Dendritic cell treated with granulocyte-macrophage colony-stimulating factor and Interleukin-4, amounts not matched to agents 40 ng/mL and 50 ng/mL, for 4 days (primary cell): ENCODE measurements around the gene CEND1.

Experiments
- H3K27ac Mint-ChIP-seq: one replicate; pipeline ENCODE4 v1.8.0; 2022; ENCODE audit warnings: mild to moderate bottlenecking, mixed read lengths
- H3K27me3 Mint-ChIP-seq: one replicate; pipeline ENCODE4 v1.8.0; 2022; ENCODE audit warnings: mild to moderate bottlenecking, mixed read lengths
- H3K36me3 Mint-ChIP-seq: one replicate; pipeline ENCODE4 v1.8.0; 2022; ENCODE audit warnings: low read depth, mixed read lengths
- H3K4me1 Mint-ChIP-seq: one replicate; pipeline ENCODE4 v1.8.0; 2022; ENCODE audit warnings: low read depth, mixed read lengths
- H3K4me3 Mint-ChIP-seq: one replicate; pipeline ENCODE4 v1.8.0; 2022; ENCODE audit warnings: mild to moderate bottlenecking, moderate library complexity, mixed read lengths
- H3K9me3 Mint-ChIP-seq: one replicate; pipeline ENCODE4 v1.8.0; 2022; ENCODE audit warnings: mixed read lengths
- intact Hi-C: fragments of 100-400 bp; cut with micrococcal nuclease; formaldehyde crosslinking; loops from one replicate; pipeline ENCODE4 v1.15.0; 2022

CEND1 gene

GRCh38 chr11:799641-800316 lies 9.9 kb upstream of the CEND1 start:
- Mint-ChIP-seq H3K36me3 (peaks cover 52% of the 10 kb centered on the region), H3K27ac (no peak overlapping the region), H3K9me3 (no peaks in the 10 kb centered on the region), H3K27me3 (peaks cover 2% of the 10 kb centered on the region), H3K4me3 (no peak overlapping the region), H3K4me1 (peaks cover 41% of the 10 kb centered on the region)
- intact Hi-C loops = no loop called here

- intact Hi-C loops = no loop called here
- peak within 1 kb of the TSS; percentile 79 for H3K27ac Mint-ChIP-seq
- H3K9me3 Mint-ChIP-seq = no peaks in the 10 kb centered on the region
- H3K4me1 Mint-ChIP-seq = peaks cover 33% of the 10 kb centered on the region
- H3K4me3 Mint-ChIP-seq = peak within 1 kb of the TSS; percentile 84
- H3K36me3 Mint-ChIP-seq = peaks cover 61% of the 10 kb centered on the region
- no peaks in the 10 kb centered on the region for H3K27me3 Mint-ChIP-seq
Observed at GRCh38 chr11:798093-798713, 8.3 kb upstream of the CEND1 start, which contains the start of gene SLC25A22. SLC25A22 (minus strand) TSS chr11:798281; CDS start chr11:795006, 3,275 bp downstream.

- peak overlapping the region; percentile 84 for H3K4me3 Mint-ChIP-seq
- peaks cover 61% of the 10 kb centered on the region for H3K36me3 Mint-ChIP-seq
- peaks cover 33% of the 10 kb centered on the region for H3K4me1 Mint-ChIP-seq
- H3K27me3 Mint-ChIP-seq = no peaks in the 10 kb centered on the region
- peak overlapping the region; percentile 79 for H3K27ac Mint-ChIP-seq
- intact Hi-C loops = no loop called here
- no peaks in the 10 kb centered on the region for H3K9me3 Mint-ChIP-seq
Observed at GRCh38 chr11:797296-798092, 7.6 kb upstream of the CEND1 start.

- Mint-ChIP-seq H3K27ac (peak overlapping the region; percentile 79), H3K27me3 (no peaks in the 10 kb centered on the region), H3K4me1 (peaks cover 33% of the 10 kb centered on the region), H3K4me3 (peak overlapping the region; percentile 84), H3K36me3 (peaks cover 61% of the 10 kb centered on the region), H3K9me3 (no peaks in the 10 kb centered on the region)
- intact Hi-C loops = no loop called here
Observed at GRCh38 chr11:796565-797295, 6.8 kb upstream of the CEND1 start.

GRCh38 chr11:795634-796564 lies 6.0 kb upstream of the CEND1 start:
- intact Hi-C loops = no loop called here
- Mint-ChIP-seq H3K9me3 (no peaks in the 10 kb centered on the region), H3K36me3 (peaks cover 61% of the 10 kb centered on the region), H3K4me3 (peak overlapping the region; percentile 84), H3K27me3 (no peaks in the 10 kb centered on the region), H3K4me1 (peaks cover 33% of the 10 kb centered on the region), H3K27ac (peak overlapping the region; percentile 79)

- intact Hi-C loops = no loop called here
- Mint-ChIP-seq H3K9me3 (no peaks in the 10 kb centered on the region), H3K4me1 (peaks cover 33% of the 10 kb centered on the region), H3K4me3 (no peak overlapping the region), H3K27me3 (peaks cover 7% of the 10 kb centered on the region), H3K27ac (peak overlapping the region; percentile 79), H3K36me3 (peaks cover 57% of the 10 kb centered on the region)
Observed at GRCh38 chr11:794766-795633, 5.1 kb upstream of the CEND1 start.

GRCh38 chr11:794013-794765 lies 4.3 kb upstream of the CEND1 start:
- no peak overlapping the region for H3K4me3 Mint-ChIP-seq
- H3K36me3 Mint-ChIP-seq = peaks cover 49% of the 10 kb centered on the region
- H3K9me3 Mint-ChIP-seq = no peaks in the 10 kb centered on the region
- peaks cover 14% of the 10 kb centered on the region for H3K27me3 Mint-ChIP-seq
- H3K4me1 Mint-ChIP-seq = peaks cover 33% of the 10 kb centered on the region
- no peak overlapping the region for H3K27ac Mint-ChIP-seq
- intact Hi-C loops = no loop called here

- H3K4me1 Mint-ChIP-seq = peaks cover 33% of the 10 kb centered on the region
- no peaks in the 10 kb centered on the region for H3K9me3 Mint-ChIP-seq
- H3K4me3 Mint-ChIP-seq = no peak overlapping the region
- H3K27me3 Mint-ChIP-seq = peaks cover 21% of the 10 kb centered on the region
- H3K36me3 Mint-ChIP-seq = peaks cover 45% of the 10 kb centered on the region
- H3K27ac Mint-ChIP-seq = no peak overlapping the region
- intact Hi-C loops = no loop called here
Observed at GRCh38 chr11:793556-793955, 3.7 kb upstream of the CEND1 start.

- H3K9me3 Mint-ChIP-seq = no peaks in the 10 kb centered on the region
- H3K27me3 Mint-ChIP-seq = peaks cover 28% of the 10 kb centered on the region
- peaks cover 45% of the 10 kb centered on the region for H3K36me3 Mint-ChIP-seq
- no peak overlapping the region for H3K4me3 Mint-ChIP-seq
- H3K27ac Mint-ChIP-seq = no peak overlapping the region
- peaks cover 33% of the 10 kb centered on the region for H3K4me1 Mint-ChIP-seq
- intact Hi-C loops = no loop called here
Observed at GRCh38 chr11:792873-793272, 3.0 kb upstream of the CEND1 start.

GRCh38 chr11:792535-792821 lies 2.6 kb upstream of the CEND1 start:
- peaks cover 29% of the 10 kb centered on the region for H3K4me1 Mint-ChIP-seq
- H3K4me3 Mint-ChIP-seq = no peak overlapping the region
- no peak overlapping the region for H3K27ac Mint-ChIP-seq
- H3K36me3 Mint-ChIP-seq = peaks cover 45% of the 10 kb centered on the region
- peaks cover 30% of the 10 kb centered on the region for H3K27me3 Mint-ChIP-seq
- no peaks in the 10 kb centered on the region for H3K9me3 Mint-ChIP-seq
- intact Hi-C loops = no loop called here

GRCh38 chr11:791658-792534 lies 2.0 kb upstream of the CEND1 start:
- Mint-ChIP-seq H3K4me3 (no peak overlapping the region), H3K36me3 (peaks cover 45% of the 10 kb centered on the region), H3K27me3 (peaks cover 34% of the 10 kb centered on the region), H3K9me3 (no peaks in the 10 kb centered on the region), H3K27ac (no peak overlapping the region), H3K4me1 (peaks cover 23% of the 10 kb centered on the region)
- intact Hi-C loops = no loop called here
